GM12873 (cell line): ENCODE data around the gene XRCC4.

Source experiments
- TF ChIP-seq, protein P1 (sequence below): IDR thresholded peaks from 2 replicates; pipeline ENCODE4 v1.5.1; 2012; ENCODE audit warnings: low read depth, mild to moderate bottlenecking, moderate library complexity, low read length, control low read depth; ENCODE audit not compliant: insufficient read depth; ENCODE audit errors: missing control alignments

Gene XRCC4

GRCh38 chr5:83400241-83400640, 322.9 kb downstream of the XRCC4 start:
- TF ChIP-seq, protein P1, sequence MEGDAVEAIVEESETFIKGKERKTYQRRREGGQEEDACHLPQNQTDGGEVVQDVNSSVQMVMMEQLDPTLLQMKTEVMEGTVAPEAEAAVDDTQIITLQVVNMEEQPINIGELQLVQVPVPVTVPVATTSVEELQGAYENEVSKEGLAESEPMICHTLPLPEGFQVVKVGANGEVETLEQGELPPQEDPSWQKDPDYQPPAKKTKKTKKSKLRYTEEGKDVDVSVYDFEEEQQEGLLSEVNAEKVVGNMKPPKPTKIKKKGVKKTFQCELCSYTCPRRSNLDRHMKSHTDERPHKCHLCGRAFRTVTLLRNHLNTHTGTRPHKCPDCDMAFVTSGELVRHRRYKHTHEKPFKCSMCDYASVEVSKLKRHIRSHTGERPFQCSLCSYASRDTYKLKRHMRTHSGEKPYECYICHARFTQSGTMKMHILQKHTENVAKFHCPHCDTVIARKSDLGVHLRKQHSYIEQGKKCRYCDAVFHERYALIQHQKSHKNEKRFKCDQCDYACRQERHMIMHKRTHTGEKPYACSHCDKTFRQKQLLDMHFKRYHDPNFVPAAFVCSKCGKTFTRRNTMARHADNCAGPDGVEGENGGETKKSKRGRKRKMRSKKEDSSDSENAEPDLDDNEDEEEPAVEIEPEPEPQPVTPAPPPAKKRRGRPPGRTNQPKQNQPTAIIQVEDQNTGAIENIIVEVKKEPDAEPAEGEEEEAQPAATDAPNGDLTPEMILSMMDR: no peak

DNA sequence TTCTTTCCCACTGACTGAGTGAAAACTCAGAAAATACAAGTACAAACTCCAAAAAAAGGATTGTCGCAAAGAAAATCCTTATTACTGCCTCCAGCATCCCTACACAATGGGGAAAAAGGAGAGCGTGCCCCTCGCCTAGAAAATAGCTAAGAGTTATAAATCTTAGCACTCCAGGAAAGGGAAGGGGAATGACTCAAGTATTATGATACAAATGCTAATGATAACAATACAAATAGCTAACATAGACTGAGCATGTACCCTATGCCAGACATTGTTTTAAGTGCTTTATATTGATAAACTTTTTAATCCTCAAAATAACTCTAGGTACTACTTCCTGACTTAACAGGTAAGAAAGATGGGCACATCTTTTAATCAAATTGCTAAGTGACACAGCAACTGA, 323.4 kb downstream of the XRCC4 start:
- TF ChIP-seq, protein P1: no peak

DNA sequence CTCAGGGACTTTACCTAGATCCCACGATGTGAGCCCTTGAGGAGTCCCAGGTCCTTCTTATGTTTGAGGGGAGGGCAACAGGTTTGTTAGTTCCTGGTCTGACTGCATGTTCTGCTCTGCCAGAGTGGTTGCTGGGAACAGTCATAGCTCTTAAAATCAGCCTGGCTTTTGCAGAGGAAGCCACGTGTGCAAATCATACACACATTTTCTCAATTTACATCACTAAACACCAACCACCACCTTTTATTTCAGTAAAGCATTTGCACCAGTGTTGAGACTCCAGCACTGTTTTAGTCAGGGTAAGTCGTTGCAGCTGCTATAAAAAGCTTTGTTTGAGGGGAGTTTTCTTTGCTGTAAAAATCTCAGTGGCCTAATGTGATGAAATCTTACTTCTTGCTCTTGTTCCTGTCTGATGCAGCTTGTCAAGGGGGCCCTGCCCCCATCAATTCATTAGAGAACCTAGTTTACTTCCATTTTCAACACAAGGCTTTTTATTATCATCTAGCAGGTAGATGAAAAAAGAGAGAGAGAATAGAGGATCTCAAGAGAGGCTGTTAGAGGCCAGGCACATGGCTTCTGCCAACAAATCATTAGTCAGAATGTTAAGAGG, 323.9 kb downstream of the XRCC4 start:
- TF ChIP-seq, protein P1: no peak

DNA sequence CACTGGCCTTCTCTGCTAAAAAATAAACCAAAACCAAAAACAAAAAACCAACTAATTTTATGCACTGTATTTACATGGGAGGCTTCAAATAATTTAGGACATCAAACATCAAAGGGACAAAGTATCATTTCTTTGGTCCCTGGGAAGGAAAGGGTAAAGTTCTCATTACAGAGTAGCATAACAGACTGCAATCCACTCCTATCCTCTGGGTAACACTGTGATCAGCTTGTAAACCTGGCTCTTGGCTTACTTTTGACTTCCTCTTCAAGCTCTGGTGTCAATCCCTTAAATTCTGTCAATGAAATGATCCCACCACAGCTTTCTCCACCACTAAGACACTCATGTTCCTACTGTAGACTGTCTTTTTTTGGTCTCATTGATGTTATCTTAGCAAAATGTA, 324.4 kb downstream of the XRCC4 start:
- TF ChIP-seq, protein P1: no peak
